Measurements from ENCODE around the gene TMPRSS12. TPM values are rescaled to one million over a fixed set of nuclear protein-coding genes. Genes with fewer than 3 reads are reported as not detected.
"Not testable (repeated sequence)": the region's sequence is repeated elsewhere in the genome, so short reads cannot be mapped to it uniquely, and the experiment has no call there.

TMPRSS12 gene
- total RNA-seq, 1 donor from 2014 or later = not detected

- DNase-seq (ENCODE audit: extremely low read depth, low read depth, low spot score) = not testable (repeated sequence)
Observed at GRCh38 chr12:50855218-50855617, 12.5 kb downstream of the TMPRSS12 start.

GRCh38 chr12:50855679-50856078 is 13.0 kb downstream of the TMPRSS12 start:
- DNase-seq (ENCODE audit: extremely low read depth, low read depth, low spot score) = not testable (repeated sequence)

GRCh38 chr12:50859621-50860310 is 17.0 kb downstream of the TMPRSS12 start:
- no peak for DNase-seq (ENCODE audit: extremely low read depth, low read depth, low spot score)

- DNase-seq (ENCODE audit: extremely low read depth, low read depth, low spot score) = no peak
Observed at GRCh38 chr12:50862316-50862715, 19.6 kb downstream of the TMPRSS12 start.

- DNase-seq (ENCODE audit: extremely low read depth, low read depth, low spot score) = no peak
Observed at GRCh38 chr12:50865266-50865665, 22.5 kb downstream of the TMPRSS12 start.

- DNase-seq (ENCODE audit: extremely low read depth, low read depth, low spot score) = not testable (repeated sequence)
Observed at GRCh38 chr12:50868881-50869280, 26.2 kb downstream of the TMPRSS12 start.

- no peak for DNase-seq (ENCODE audit: extremely low read depth, low read depth, low spot score)
Observed at GRCh38 chr12:50882563-50882962, 39.8 kb downstream of the TMPRSS12 start.

GRCh38 chr12:50887191-50887590 is 44.5 kb downstream of the TMPRSS12 start:
- DNase-seq (ENCODE audit: extremely low read depth, low read depth, low spot score) = no peak

GRCh38 chr12:50888666-50889065 is 45.9 kb downstream of the TMPRSS12 start:
- no peak for DNase-seq (ENCODE audit: extremely low read depth, low read depth, low spot score)

- no peak for DNase-seq (ENCODE audit: extremely low read depth, low read depth, low spot score)
Observed at GRCh38 chr12:50894241-50894640, 51.5 kb downstream of the TMPRSS12 start.

GRCh38 chr12:50901685-50902113 is 59.0 kb downstream of the TMPRSS12 start:
- DNase-seq (ENCODE audit: extremely low read depth, low read depth, low spot score) = no peak

GRCh38 chr12:50908479-50908878 is 65.8 kb downstream of the TMPRSS12 start:
- DNase-seq (ENCODE audit: extremely low read depth, low read depth, low spot score) = not testable (repeated sequence)

GRCh38 chr12:50912361-50912760 is 69.6 kb downstream of the TMPRSS12 start:
- not testable (repeated sequence) for DNase-seq (ENCODE audit: extremely low read depth, low read depth, low spot score)

- DNase-seq (ENCODE audit: extremely low read depth, low read depth, low spot score) = no peak
Observed at GRCh38 chr12:50913224-50913623, 70.5 kb downstream of the TMPRSS12 start.

GRCh38 chr12:50914872-50915484 is 72.3 kb downstream of the TMPRSS12 start:
- DNase-seq (ENCODE audit: extremely low read depth, low read depth, low spot score) = no peak

- DNase-seq (ENCODE audit: extremely low read depth, low read depth, low spot score) = no peak
Observed at GRCh38 chr12:50916292-50916691, 73.6 kb downstream of the TMPRSS12 start.

- no peak for DNase-seq (ENCODE audit: extremely low read depth, low read depth, low spot score)
Observed at GRCh38 chr12:50918584-50919316, 76.0 kb downstream of the TMPRSS12 start.

- DNase-seq (ENCODE audit: extremely low read depth, low read depth, low spot score) = no peak
Observed at GRCh38 chr12:50922820-50923219, 80.1 kb downstream of the TMPRSS12 start.

- no peak for DNase-seq (ENCODE audit: extremely low read depth, low read depth, low spot score)
Observed at GRCh38 chr12:50923361-50924130, 80.8 kb downstream of the TMPRSS12 start.

GRCh38 chr12:50924131-50924438 is 81.4 kb downstream of the TMPRSS12 start:
- no peak for DNase-seq (ENCODE audit: extremely low read depth, low read depth, low spot score)

Measured in glomerular endothelial cell (primary cell).